ENCODE measurements around the gene GNB3. TPM values are rescaled to one million over a fixed set of nuclear protein-coding genes. Genes with fewer than 3 reads are reported as not detected.

GNB3 gene
- total and polyA plus RNA-seq, 2 of the 4 experiments (the other 2 are of a cell fraction), result 0.72 to 20.5 TPM

GRCh38 chr12:6849976-6850560 is 9.3 kb downstream of the GNB3 start:
- CTCF ChIA-PET, result interaction anchor here (2.7 kb wide), 1 partner anchor 14 kb away, joined by 11 read pairs; no protein-coding TSS in a partner anchor
- no peaks in the 10 kb centered on the region for H3K9me1 ChIP-seq (ENCODE audit: insufficient read depth, low read length)
- peak overlapping the region; percentile 28; the same call in 1 of the 2 replicates for H3K4ac ChIP-seq (ENCODE audit: low read depth, low read length)
- no peak overlapping the region; the same call in 1 of the 2 replicates for H3K23ac ChIP-seq (ENCODE audit: low read depth, low read length)
- no peaks in the 10 kb centered on the region for H3K9me3 ChIP-seq (ENCODE audit: control insufficient read depth, insufficient read depth, low read length)
- H4K20me1 ChIP-seq (ENCODE audit: insufficient read depth, low read length), result peaks cover 15% of the 10 kb centered on the region
- TF ChIP-seq NFE2L2 (IDR thresholded peaks at IDR 0.05; ENCODE audit: low read depth, low read length) (no peak), CHD1 (IDR thresholded peaks at IDR 0.05; ENCODE audit: low read depth, low read length) (no peak), RCOR1 (IDR thresholded peaks at IDR 0.05; ENCODE audit: insufficient replicate concordance, low read length) (no peak), CEBPB (IDR thresholded peaks at IDR 0.05; ENCODE audit: low read depth, low read length) (no peak), FOS (IDR thresholded peaks at IDR 0.05; ENCODE audit: low read depth, low read length) (no peak), BHLHE40 (IDR thresholded peaks at IDR 0.05; ENCODE audit: low read depth, low read length) (no peak), MAZ (IDR thresholded peaks at IDR 0.05; ENCODE audit: borderline replicate concordance, low read depth, low read length) (no peak), POLR2A (IDR thresholded peaks at IDR 0.05; ENCODE audit: low read depth, low read length) (no peak), SMC3 (IDR thresholded peaks at IDR 0.05; ENCODE audit: low read depth, low read length) (no peak), CTCF (conservative IDR thresholded peaks at IDR 0.05; ENCODE audit: low read depth, low read length) (no peak), MXI1 (IDR thresholded peaks at IDR 0.05; ENCODE audit: borderline replicate concordance, low read depth, low read length) (no peak), RAD21 (IDR thresholded peaks at IDR 0.05; ENCODE audit: low read length) (no peak), MAFK (IDR thresholded peaks at IDR 0.05; ENCODE audit: low read depth, low read length) (no peak)
- TF ChIP-seq, protein P1, sequence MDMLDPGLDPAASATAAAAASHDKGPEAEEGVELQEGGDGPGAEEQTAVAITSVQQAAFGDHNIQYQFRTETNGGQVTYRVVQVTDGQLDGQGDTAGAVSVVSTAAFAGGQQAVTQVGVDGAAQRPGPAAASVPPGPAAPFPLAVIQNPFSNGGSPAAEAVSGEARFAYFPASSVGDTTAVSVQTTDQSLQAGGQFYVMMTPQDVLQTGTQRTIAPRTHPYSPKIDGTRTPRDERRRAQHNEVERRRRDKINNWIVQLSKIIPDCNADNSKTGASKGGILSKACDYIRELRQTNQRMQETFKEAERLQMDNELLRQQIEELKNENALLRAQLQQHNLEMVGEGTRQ (IDR thresholded peaks at IDR 0.05; ENCODE audit: low read depth, low read length), result no peak
- no peak overlapping the region for H2BK5ac ChIP-seq (ENCODE audit: low read depth, low read length, poor library complexity, severe bottlenecking)
- H3K18ac ChIP-seq (ENCODE audit: low read depth, low read length), result no peak overlapping the region
- peaks cover 35% of the 10 kb centered on the region for H3K36me3 ChIP-seq (ENCODE audit: control insufficient read depth, insufficient read depth, low read length)
- no peak overlapping the region for H2BK20ac ChIP-seq (ENCODE audit: low read depth, low read length)
- DNase-seq (no peak), ATAC-seq (ENCODE audit: low read depth) (no peak)
- intact Hi-C loops (cut with micrococcal nuclease) (no loop called here), in situ Hi-C loops (cut with MboI; ENCODE audit: low sequenced_read_pairs) (no loop called here), dilution Hi-C loops (cut with HindIII; ENCODE audit: low sequenced_read_pairs, unreplicated experiment) (no loop called here)
- POLR2A ChIA-PET (ENCODE audit: unreplicated experiment), result no interaction called here
- no peak overlapping the region for H4K5ac ChIP-seq (ENCODE audit: low read depth, low read length)
- no peak overlapping the region for H2BK15ac ChIP-seq (ENCODE audit: low read depth, low read length)
- no TSS peak for BruUV-seq (replicated peaks)
- no peaks in the 10 kb centered on the region for H3K27me3 ChIP-seq (ENCODE audit: control insufficient read depth, insufficient read depth, low read length)
- H2AK9ac ChIP-seq (replicated peaks; ENCODE audit: low read depth, low read length, poor library complexity), result peak overlapping the region; percentile 78
- H2BK120ac ChIP-seq (ENCODE audit: low read depth, low read length), result no peak overlapping the region
- no peak overlapping the region; the same call in 1 of the 2 replicates for H4K91ac ChIP-seq (ENCODE audit: insufficient read depth, low read depth, low read length)
- H3K79me1 ChIP-seq (ENCODE audit: low read depth in 1 of 2, low read length in 2 of 2), result peaks cover 20 to 43% of the 10 kb centered on the region in 2 experiments
- no peak overlapping the region for H2AK5ac ChIP-seq (ENCODE audit: low read depth, low read length)
- H3K14ac ChIP-seq (replicated peaks; ENCODE audit: low read depth, low read length), result no peak overlapping the region
- peak overlapping the region; percentile 10 for H3K4me2 ChIP-seq (ENCODE audit: low read depth, low read length)
- H3K56ac ChIP-seq (ENCODE audit: extremely low read depth, insufficient read depth, low read length), result no peak overlapping the region
- H3K4me3 ChIP-seq (ENCODE audit: insufficient read depth, low read depth, low read length), result peak overlapping the region; percentile 25; the same call in 1 of the 2 replicates
- no peak overlapping the region; the same call in 1 of the 2 replicates for H3K27ac ChIP-seq (ENCODE audit: insufficient read depth, low read length)
- WGBS, 2 experiments (ENCODE audit: extremely low coverage in 2 of 2, insufficient read length in 1 of 2), result no CpG with 5 or more reads among the region's 10 CpGs
- peak overlapping the region; percentile 69; the same call in 1 of the 2 replicates for H3K9ac ChIP-seq (ENCODE audit: low read depth, low read length)
- H4K8ac ChIP-seq (ENCODE audit: low read depth in 2 of 2, low read length in 2 of 2), result no peak overlapping the region
- H2AFZ ChIP-seq (replicated peaks; ENCODE audit: low read length, poor library complexity), result no peak overlapping the region
- peaks cover 5% of the 10 kb centered on the region for H3K4me1 ChIP-seq (ENCODE audit: control insufficient read depth, insufficient read depth, low read length)
